Fibroblast of pulmonary artery (primary cell): ENCODE results near the gene MUC5AC.
"Not testable (repeated sequence)": the region's sequence is repeated elsewhere in the genome, so short reads cannot be mapped to it uniquely, and the experiment has no call there.

Experiments used
- DNase-seq: peaks from one replicate; pipeline ENCODE4 v3.0.0-alpha.2; 2010; ENCODE audit warnings: low read depth
- H3K4me3 ChIP-seq: replicated peaks from 2 replicates; pipeline ENCODE4 v1.5.1; 2011; ENCODE audit warnings: low read depth, mild to moderate bottlenecking, control low read depth, low read length, moderate library complexity
- TF ChIP-seq, protein P1 (sequence below): IDR thresholded peaks from 2 replicates; pipeline ENCODE4 v1.5.1; 2011; ENCODE audit warnings: mild to moderate bottlenecking, control low read depth, low read length, inconsistent platforms; ENCODE audit errors: missing control alignments

Gene MUC5AC

GRCh38 chr11:1171985-1172728 lies 14.4 kb downstream of the MUC5AC start:
- TF ChIP-seq, protein P1, sequence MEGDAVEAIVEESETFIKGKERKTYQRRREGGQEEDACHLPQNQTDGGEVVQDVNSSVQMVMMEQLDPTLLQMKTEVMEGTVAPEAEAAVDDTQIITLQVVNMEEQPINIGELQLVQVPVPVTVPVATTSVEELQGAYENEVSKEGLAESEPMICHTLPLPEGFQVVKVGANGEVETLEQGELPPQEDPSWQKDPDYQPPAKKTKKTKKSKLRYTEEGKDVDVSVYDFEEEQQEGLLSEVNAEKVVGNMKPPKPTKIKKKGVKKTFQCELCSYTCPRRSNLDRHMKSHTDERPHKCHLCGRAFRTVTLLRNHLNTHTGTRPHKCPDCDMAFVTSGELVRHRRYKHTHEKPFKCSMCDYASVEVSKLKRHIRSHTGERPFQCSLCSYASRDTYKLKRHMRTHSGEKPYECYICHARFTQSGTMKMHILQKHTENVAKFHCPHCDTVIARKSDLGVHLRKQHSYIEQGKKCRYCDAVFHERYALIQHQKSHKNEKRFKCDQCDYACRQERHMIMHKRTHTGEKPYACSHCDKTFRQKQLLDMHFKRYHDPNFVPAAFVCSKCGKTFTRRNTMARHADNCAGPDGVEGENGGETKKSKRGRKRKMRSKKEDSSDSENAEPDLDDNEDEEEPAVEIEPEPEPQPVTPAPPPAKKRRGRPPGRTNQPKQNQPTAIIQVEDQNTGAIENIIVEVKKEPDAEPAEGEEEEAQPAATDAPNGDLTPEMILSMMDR: no peak
- no peak for DNase-seq
- H3K4me3 ChIP-seq: no peak overlapping the region

DNA sequence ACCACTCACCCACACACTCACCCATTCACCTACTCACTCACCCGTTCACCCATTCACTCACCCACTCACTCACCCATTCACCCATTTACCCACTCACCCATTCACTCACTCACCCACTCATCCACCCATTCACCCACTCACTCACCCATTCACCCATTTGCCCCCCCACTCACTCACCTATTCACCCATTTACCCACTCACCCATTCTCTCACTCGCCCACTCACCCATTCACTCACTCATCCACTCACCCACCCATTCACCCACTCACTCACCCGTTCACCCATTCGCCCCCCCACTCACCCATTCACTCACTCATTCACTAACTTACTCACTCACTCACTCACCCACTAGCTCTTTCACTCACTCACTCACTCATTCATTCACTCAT lies 15.0 kb downstream of the MUC5AC start:
- DNase-seq: no peak
- TF ChIP-seq, protein P1: no peak
- H3K4me3 ChIP-seq: no peak overlapping the region

GRCh38 chr11:1173396-1173795 lies 15.6 kb downstream of the MUC5AC start:
- not testable (repeated sequence) for H3K4me3 ChIP-seq, DNase-seq

DNA sequence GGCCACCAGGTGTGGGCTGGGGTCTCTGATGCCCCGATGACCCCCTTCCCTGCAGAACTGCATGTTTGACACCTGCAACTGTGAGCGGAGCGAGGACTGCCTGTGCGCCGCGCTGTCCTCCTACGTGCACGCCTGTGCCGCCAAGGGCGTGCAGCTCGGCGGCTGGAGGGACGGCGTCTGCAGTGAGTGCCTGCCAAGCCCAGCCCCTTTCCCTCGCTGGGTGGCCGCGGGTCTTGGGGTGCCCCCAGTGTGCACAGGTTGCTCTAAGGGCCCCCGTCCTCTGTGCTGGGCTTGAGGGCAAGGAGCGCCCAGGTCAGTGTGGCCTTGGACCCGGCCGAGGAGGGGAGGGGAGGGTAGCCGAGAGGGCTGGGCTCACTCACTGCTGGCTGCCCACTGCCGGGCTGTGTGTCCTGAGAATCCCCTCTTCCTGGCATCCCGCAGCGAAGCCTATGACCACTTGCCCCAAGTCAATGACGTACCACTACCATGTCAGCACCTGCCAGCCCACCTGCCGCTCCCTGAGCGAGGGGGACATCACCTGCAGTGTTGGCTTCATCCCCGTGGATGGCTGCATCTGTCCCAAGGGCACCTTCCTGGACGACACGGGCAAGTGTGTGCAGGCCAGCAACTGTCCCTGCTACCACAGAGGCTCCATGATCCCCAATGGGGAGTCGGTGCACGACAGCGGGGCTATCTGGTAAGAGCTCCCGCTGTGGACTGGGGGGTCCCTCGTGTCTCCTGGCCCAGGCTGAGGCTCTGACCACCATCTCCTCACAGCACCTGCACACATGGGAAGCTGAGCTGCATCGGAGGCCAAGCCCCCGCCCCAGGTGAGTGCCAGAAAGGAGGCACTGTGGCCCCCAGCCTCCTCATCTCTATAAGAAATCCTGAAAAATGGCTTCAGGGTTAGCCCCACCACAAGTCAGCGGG lies 17.0 kb downstream of the MUC5AC start:
- no peak overlapping the region for H3K4me3 ChIP-seq
- no peak for DNase-seq
- TF ChIP-seq, protein P1: no peak

DNA sequence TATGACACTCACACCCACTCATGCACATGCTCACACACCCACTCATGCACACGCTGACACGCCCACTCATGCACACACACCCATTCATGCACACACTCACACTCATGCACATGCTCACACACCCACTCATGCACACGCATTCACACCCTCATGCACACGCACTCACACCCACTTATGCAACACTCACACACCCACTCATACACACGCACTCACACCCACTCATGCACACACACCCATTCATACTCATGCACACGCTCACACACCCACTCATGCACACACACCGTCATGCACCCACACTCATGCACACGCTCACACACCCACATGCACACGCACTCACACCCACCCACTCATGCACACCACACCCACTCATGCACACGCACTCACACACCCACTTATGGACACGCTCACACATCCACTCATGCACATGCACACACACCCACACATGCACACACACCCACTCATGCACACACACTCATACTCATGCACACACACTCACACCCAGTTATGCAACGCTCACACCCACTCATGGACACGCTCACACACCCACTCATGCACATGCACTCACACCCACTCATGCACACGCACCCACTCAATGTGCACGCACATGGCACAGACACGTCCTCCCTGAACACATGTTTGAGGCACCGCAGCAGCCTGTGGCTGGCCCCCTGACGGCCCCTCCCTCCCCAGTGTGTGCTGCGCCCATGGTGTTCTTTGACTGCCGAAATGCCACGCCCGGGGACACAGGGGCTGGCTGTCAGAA lies 17.9 kb downstream of the MUC5AC start:
- no peak for DNase-seq
- no peak overlapping the region for H3K4me3 ChIP-seq
- TF ChIP-seq, protein P1: no peak

DNA sequence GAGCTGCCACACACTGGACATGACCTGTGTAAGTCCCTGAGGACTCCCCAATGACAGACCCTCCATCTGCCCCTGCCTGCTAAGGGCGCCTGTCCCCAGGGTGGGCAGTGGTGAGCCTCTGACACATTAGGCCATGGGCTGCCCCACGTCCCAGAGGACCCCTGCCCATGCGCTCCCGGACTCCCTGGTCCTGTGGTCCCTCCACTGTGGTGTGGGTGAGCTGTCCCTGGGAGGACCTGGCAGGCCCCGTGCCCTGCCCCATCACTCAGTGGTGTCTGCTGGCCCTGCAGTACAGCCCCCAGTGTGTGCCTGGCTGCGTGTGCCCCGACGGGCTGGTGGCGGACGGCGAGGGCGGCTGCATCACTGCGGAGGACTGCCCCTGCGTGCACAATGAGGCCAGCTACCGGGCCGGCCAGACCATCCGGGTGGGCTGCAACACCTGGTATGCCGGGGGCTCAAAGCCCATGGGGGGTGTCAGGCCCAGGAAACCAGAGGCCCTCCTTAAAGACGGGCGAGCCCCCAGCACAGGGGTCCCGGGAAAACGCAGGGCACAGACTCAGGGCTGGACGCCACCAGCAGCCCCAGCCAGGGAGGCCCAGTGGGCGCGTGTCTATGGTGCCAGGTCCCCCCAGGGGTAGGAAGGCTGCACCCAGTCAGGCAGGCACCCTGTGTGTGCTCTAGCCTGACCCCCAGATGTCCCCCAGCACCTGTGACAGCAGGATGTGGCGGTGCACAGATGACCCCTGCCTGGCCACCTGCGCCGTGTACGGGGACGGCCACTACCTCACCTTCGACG lies 18.7 kb downstream of the MUC5AC start:
- no peak for DNase-seq
- no peak overlapping the region for H3K4me3 ChIP-seq
- TF ChIP-seq, protein P1: no peak
